Measurements from ENCODE around the gene C2CD5. TPM values are rescaled to one million over a fixed set of nuclear protein-coding genes. Genes with fewer than 3 reads are reported as not detected.

Gene C2CD5
- total and polyA plus RNA-seq, 8 donors: 12.2 to 79.1 (median 31.9) TPM

DNA sequence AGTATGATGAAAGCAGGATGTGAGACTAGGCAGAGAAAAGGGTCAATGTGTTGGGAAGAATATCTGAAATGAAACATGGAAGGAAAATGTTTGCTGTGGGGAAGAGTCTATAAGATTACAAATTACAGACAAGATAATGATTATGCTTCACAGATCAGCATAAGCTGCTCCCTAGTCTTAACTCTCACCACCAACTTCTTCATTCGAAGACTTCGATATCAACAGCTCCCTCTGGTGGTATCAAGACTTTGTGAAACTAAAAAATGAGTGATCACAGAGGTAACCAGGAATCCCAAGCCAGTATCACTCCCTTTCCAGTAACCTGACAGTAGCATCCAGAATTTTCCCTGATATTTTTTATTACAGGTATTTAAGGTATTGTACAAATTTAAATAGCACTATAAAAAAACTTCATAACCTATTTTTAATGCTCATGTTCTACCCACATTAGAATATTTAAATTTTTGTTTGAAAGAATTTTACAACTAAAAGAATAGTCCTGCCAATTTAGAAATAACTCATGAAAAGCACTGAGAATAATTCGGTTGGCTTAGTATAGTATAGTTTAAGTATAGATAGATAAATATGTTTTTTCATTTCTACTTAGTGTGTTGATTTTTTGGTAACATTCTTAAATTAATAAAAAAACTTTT is 84.4 kb downstream of the C2CD5 start:
- no peak overlapping the region for H3K27ac ChIP-seq
- no peaks in the 10 kb centered on the region for H3K27me3 ChIP-seq
- H3K9me3 ChIP-seq: no peaks in the 10 kb centered on the region
- intact Hi-C loops (cut with DNase I; ENCODE audit: low total_unique reads): loop anchor here (10.0 kb wide), 1 partner anchor 365 kb away; no protein-coding TSS in a partner anchor
- H3K4me1 ChIP-seq: peaks cover 0 to 4% (median 0%) of the 10 kb centered on the region in 4 donors
- no peak overlapping the region for H3K4me3 ChIP-seq
- 16 to 29% (median 25%) methylated on average over 3 of the region's 3 CpGs for WGBS, 5 donors
- peak in 1 of 2 donors; percentile 64 for DNase-seq
- H3K36me3 ChIP-seq: peaks cover 0 to 9% (median 6%) of the 10 kb centered on the region in 4 donors
- TF ChIP-seq, protein P1, sequence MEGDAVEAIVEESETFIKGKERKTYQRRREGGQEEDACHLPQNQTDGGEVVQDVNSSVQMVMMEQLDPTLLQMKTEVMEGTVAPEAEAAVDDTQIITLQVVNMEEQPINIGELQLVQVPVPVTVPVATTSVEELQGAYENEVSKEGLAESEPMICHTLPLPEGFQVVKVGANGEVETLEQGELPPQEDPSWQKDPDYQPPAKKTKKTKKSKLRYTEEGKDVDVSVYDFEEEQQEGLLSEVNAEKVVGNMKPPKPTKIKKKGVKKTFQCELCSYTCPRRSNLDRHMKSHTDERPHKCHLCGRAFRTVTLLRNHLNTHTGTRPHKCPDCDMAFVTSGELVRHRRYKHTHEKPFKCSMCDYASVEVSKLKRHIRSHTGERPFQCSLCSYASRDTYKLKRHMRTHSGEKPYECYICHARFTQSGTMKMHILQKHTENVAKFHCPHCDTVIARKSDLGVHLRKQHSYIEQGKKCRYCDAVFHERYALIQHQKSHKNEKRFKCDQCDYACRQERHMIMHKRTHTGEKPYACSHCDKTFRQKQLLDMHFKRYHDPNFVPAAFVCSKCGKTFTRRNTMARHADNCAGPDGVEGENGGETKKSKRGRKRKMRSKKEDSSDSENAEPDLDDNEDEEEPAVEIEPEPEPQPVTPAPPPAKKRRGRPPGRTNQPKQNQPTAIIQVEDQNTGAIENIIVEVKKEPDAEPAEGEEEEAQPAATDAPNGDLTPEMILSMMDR (IDR thresholded peaks at IDR 0.05): peak in 4 of 7 experiments; percentile 22 to 56 (median 45)
- TF ChIP-seq POLR2AphosphoS5 (IDR thresholded peaks at IDR 0.05): no peak

DNA sequence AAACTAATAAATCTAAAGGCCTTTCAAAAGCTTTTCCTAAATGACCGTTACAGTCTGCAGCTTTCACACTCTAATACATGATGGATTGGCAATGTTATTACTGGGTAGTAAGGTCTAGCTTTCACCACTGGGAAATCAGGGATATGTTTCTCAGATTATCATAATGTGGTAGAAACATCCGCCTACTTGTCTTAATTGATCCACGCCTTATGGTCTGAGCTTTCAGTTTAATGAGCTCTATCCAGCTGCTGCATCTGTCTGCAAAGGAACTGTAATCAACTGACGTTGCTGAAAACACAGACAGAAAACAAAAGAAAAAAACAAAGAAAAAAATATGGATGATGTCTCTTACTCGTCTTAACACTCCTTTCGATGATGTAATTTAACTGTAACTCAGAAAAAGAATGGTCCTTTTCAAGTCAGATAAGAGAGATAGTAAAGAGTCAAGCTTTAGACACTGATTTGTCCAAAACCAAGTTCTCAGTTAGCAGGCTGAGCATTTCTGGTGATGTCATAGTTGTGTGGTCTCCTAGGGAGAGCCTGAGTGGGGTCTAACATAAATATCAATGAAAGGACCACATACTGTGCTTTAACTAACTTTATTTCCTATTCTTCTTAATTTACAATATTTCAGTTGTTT is 85.9 kb downstream of the C2CD5 start:
- Histone ChIP-seq H3K36me3 (peaks cover 0 to 16% (median 13%) of the 10 kb centered on the region in 4 donors), H3K4me1 (peaks cover 0 to 4% (median 0%) of the 10 kb centered on the region in 4 donors), H3K27me3 (no peaks in the 10 kb centered on the region), H3K27ac (no peak overlapping the region), H3K9me3 (no peaks in the 10 kb centered on the region), H3K4me3 (no peak overlapping the region)
- intact Hi-C loops (cut with DNase I; ENCODE audit: low total_unique reads): loop anchor here (10.0 kb wide), 1 partner anchor 364 kb away; no protein-coding TSS in a partner anchor
- peak in 1 of 2 donors; percentile 39 for DNase-seq
- WGBS, 5 donors: 79 to 95% (median 87%) methylated on average over 6 of the region's 6 CpGs
- TF ChIP-seq, protein P1 (IDR thresholded peaks at IDR 0.05): no peak
- no peak for TF ChIP-seq POLR2A (IDR thresholded peaks at IDR 0.05)
- TF ChIP-seq POLR2AphosphoS5 (IDR thresholded peaks at IDR 0.05): no peak
- TF ChIP-seq EP300 (IDR thresholded peaks at IDR 0.05): no peak

- peaks cover 0 to 4% (median 0%) of the 10 kb centered on the region in 4 donors for H3K4me1 ChIP-seq
- no peaks in the 10 kb centered on the region for H3K9me3 ChIP-seq
- 77 to 87% (median 87%) methylated on average over 4 of the region's 4 CpGs for WGBS, 5 donors
- DNase-seq: no peak
- intact Hi-C loops (cut with DNase I; ENCODE audit: low total_unique reads): loop anchor here (10.0 kb wide), 1 partner anchor 362 kb away; no protein-coding TSS in a partner anchor
- TF ChIP-seq, protein P1 (IDR thresholded peaks at IDR 0.05): no peak
- TF ChIP-seq POLR2A (IDR thresholded peaks at IDR 0.05): no peak
- no peak for TF ChIP-seq EP300 (IDR thresholded peaks at IDR 0.05)
- no peak for TF ChIP-seq POLR2AphosphoS5 (IDR thresholded peaks at IDR 0.05)
- no peak overlapping the region for H3K27ac ChIP-seq
- H3K27me3 ChIP-seq: no peaks in the 10 kb centered on the region
- peaks cover 0 to 26% (median 20%) of the 10 kb centered on the region in 4 donors for H3K36me3 ChIP-seq
- no peak overlapping the region for H3K4me3 ChIP-seq
Measured at GRCh38 chr12:22457085-22457484, 87.3 kb downstream of the C2CD5 start.

DNA sequence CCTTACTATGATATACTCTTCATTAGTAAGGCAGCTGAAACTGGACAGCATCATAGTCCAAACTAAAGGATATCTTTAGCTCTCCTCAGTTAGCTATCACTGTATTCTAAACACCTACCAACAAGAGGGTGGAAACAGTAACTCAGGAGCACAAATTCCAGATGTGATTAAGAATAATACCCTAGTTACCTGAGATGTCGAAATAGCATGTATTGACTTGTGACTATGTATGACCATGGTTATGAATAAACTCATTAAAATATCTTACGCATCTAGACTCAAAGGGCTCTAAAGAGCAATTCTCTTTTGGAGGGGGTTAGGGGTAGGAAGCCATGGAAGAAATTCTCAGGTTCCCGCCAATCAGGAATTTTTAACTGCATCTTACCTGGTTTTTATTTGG is 90.8 kb downstream of the C2CD5 start:
- DNase-seq: no peak
- Histone ChIP-seq H3K27me3 (no peaks in the 10 kb centered on the region), H3K9me3 (no peaks in the 10 kb centered on the region), H3K4me1 (no peaks in the 10 kb centered on the region), H3K27ac (no peak overlapping the region), H3K36me3 (peaks cover 0 to 48% (median 29%) of the 10 kb centered on the region in 4 donors), H3K4me3 (no peak overlapping the region)
- TF ChIP-seq EP300 (IDR thresholded peaks at IDR 0.05) (no peak), POLR2A (IDR thresholded peaks at IDR 0.05) (no peak), POLR2AphosphoS5 (IDR thresholded peaks at IDR 0.05) (no peak)
- TF ChIP-seq, protein P1 (IDR thresholded peaks at IDR 0.05): no peak
- 95 to 100% (median 97%) methylated on average over 3 of the region's 3 CpGs for WGBS, 5 donors
- intact Hi-C loops (cut with DNase I; ENCODE audit: low total_unique reads): loop anchor here (10.0 kb wide), 1 partner anchor 359 kb away; no protein-coding TSS in a partner anchor

Data from stomach (tissue), 9 donors.